CD14-positive monocyte (primary cell): ENCODE measurements around the gene KIF21B. TPM values are rescaled to one million over a fixed set of nuclear protein-coding genes. Genes with fewer than 3 reads are reported as not detected.

Experiments used
- DNase-seq, 3 donors: peaks; one replicate each; pipeline ENCODE4 v3.0.0-alpha.2; 2011 to 2022
- H2AFZ ChIP-seq: 2 replicates; pipeline ENCODE4 v1.6.0; 2012; ENCODE audit warnings: mild to moderate bottlenecking, low read depth, low read length, inconsistent platforms; ENCODE audit not compliant: insufficient read depth, poor library complexity, severe bottlenecking
- H3K27ac ChIP-seq, 2 donors: 1 replicate in 1 of 2; 2 replicates in 1 of 2; pipeline ENCODE4 v1.5.1; 2012 to 2013; ENCODE audit warnings: low read length in 2 of 2, control low read depth in 1 of 2, inconsistent platforms in 1 of 2, low read depth in 1 of 2, mild to moderate bottlenecking in 1 of 2
- H3K27me3 ChIP-seq, 2 donors: one replicate each; pipeline versions ENCODE4 v1.6.0 to v1.6.1; 2011 to 2013; ENCODE audit warnings: low read length in 2 of 2; ENCODE audit not compliant: control insufficient read depth in 2 of 2, insufficient read depth in 2 of 2
- H3K36me3 ChIP-seq, 2 donors: replicated peaks in 1 of 2; 1 replicate in 1 of 2; 2 replicates in 1 of 2; pipeline versions ENCODE4 v1.5.1 to v1.6.1; 2012 to 2013; ENCODE audit warnings: low read length in 2 of 2, control low read depth in 1 of 2, inconsistent platforms in 1 of 2, mild to moderate bottlenecking in 1 of 2; ENCODE audit not compliant: insufficient read depth in 2 of 2, control insufficient read depth in 1 of 2
- H3K4me1 ChIP-seq, 2 donors: 1 replicate in 1 of 2; 2 replicates in 1 of 2; pipeline versions ENCODE4 v1.5.1 to v1.6.1; 2012 to 2013; ENCODE audit warnings: low read length in 2 of 2, control low read depth in 1 of 2, inconsistent platforms in 1 of 2, mild to moderate bottlenecking in 1 of 2, moderate library complexity in 1 of 2; ENCODE audit not compliant: insufficient read depth in 2 of 2, control insufficient read depth in 1 of 2
- H3K4me2 ChIP-seq: replicated peaks from 2 replicates; pipeline ENCODE3; 2012; ENCODE audit warnings: low read length, moderate library complexity, mild to moderate bottlenecking; ENCODE audit not compliant: poor library complexity, severe bottlenecking; ENCODE audit errors: extremely low read depth
- H3K4me3 ChIP-seq, 3 experiments: fragments of 200-600 bp in 1 of 3; sonication (generic) in 1 of 3; replicated peaks in 1 of 3; 1 replicate in 2 of 3; 2 replicates in 1 of 3; pipeline ENCODE4 v1.5.1; 2011 to 2013; ENCODE audit warnings: low read length in 3 of 3, mild to moderate bottlenecking in 3 of 3, control low read depth in 2 of 3, low read depth in 2 of 3, inconsistent platforms in 1 of 3, moderate library complexity in 1 of 3
- H3K79me2 ChIP-seq: 2 replicates; pipeline ENCODE4 v1.6.0; 2012; ENCODE audit warnings: mild to moderate bottlenecking, control low read depth, inconsistent platforms, low read length, moderate library complexity; ENCODE audit not compliant: insufficient read depth
- H3K9ac ChIP-seq: 2 replicates; pipeline ENCODE4 v1.6.0; 2017; ENCODE audit warnings: low read length, mild to moderate bottlenecking; ENCODE audit not compliant: insufficient read depth, poor library complexity, severe bottlenecking
- H3K9me3 ChIP-seq, 2 donors: replicated peaks in 1 of 2; 1 replicate in 1 of 2; 2 replicates in 1 of 2; pipeline versions ENCODE4 v1.5.1 to v1.6.1; 2012 to 2013; ENCODE audit warnings: low read length in 2 of 2, control low read depth in 1 of 2; ENCODE audit not compliant: control insufficient read depth in 1 of 2, insufficient read depth in 1 of 2
- H4K20me1 ChIP-seq: 2 replicates; pipeline ENCODE4 v1.6.0; 2012; ENCODE audit warnings: mild to moderate bottlenecking, low read length, control low read depth, moderate library complexity; ENCODE audit not compliant: insufficient read depth
- H3K27ac Mint-ChIP-seq, 7 donors: one replicate each; pipeline ENCODE4 v1.8.0; 2020; ENCODE audit warnings: mild to moderate bottlenecking in 7 of 7, mixed read lengths in 7 of 7, moderate library complexity in 6 of 7, inconsistent platforms in 2 of 7
- H3K27me3 Mint-ChIP-seq, 3 donors: one replicate each; pipeline ENCODE4 v1.8.0; 2021 to 2022; ENCODE audit warnings: low read depth in 3 of 3, mild to moderate bottlenecking in 3 of 3, mixed read lengths in 3 of 3, moderate library complexity in 3 of 3, inconsistent platforms in 1 of 3
- H3K36me3 Mint-ChIP-seq, 2 donors: one replicate each; pipeline ENCODE4 v1.8.0; 2020; ENCODE audit warnings: mixed read lengths in 2 of 2, inconsistent platforms in 1 of 2, mild to moderate bottlenecking in 1 of 2
- H3K4me1 Mint-ChIP-seq: one replicate; pipeline ENCODE4 v1.8.0; 2020; ENCODE audit warnings: mild to moderate bottlenecking, mixed read lengths
- H3K4me3 Mint-ChIP-seq, 2 donors: one replicate each; pipeline ENCODE4 v1.8.0; 2020; ENCODE audit warnings: mild to moderate bottlenecking in 2 of 2, mixed read lengths in 2 of 2, moderate library complexity in 1 of 2
- H3K9me3 Mint-ChIP-seq, 7 donors: one replicate each; pipeline ENCODE4 v1.8.0; 2020 to 2022; ENCODE audit warnings: mixed read lengths in 7 of 7, mild to moderate bottlenecking in 6 of 7, moderate library complexity in 6 of 7, inconsistent platforms in 2 of 7
- CTCF ChIP-seq: fragments of 200-600 bp; IDR thresholded peaks from one replicate; pipeline ENCODE4 v1.8.0; 2022; ENCODE audit warnings: antibody characterized with exemption, mild to moderate bottlenecking
- WGBS: methylation state at CpG from one replicate; pipeline ENCODE4 v1.1.5; 2013; ENCODE audit warnings: missing lambda C conversion rate; ENCODE audit not compliant: insufficient coverage; 5-methylcytosine and 5-hydroxymethylcytosine counted together
- intact Hi-C, 2 donors: fragments of 100-400 bp; cut with micrococcal nuclease; formaldehyde crosslinking; loops; one replicate each; pipeline versions ENCODE4 v1.15.0 to v1.15.1; 2023
- polyA plus RNA-seq, 3 donors: library from polyadenylated mRNA; depleted of rRNA in 1 of 3; unstranded in 2 of 3; stranded (reverse) in 1 of 3; fragments of 300-500 nt in 2 of 3; fragments of >200 nt in 1 of 3; fragmentation: Illumina TruSeq in 2 of 3; gene quantifications; 1 replicate in 2 of 3; 2 replicates in 1 of 3; pipeline ENCODE4 v1.2.3, GENCODE V29; 2012 to 2021

The KIF21B gene
- polyA plus RNA-seq, 3 donors, result 0.18 to 9.8 (median 0.30) TPM

DNA sequence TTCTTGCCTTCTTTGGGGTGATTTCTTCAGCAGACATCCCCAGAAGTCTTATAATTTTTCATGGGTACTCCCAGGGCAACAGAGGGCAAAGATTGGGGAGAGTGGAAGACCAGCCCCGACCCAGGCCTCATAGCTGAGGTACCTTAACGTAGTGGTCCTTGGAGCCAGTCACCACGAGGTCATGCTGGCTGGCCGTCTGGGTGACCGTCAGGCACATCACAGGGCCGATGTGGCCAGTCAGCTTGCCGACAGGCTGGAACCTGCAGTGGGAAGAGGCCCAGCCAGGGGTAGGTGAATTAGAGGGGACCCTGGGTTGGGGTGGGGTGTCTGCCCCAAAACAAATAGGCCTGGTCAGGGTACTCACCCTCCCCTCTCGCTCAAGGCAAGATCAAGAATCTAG lies 46.9 kb downstream of the KIF21B start:
- TF ChIP-seq CTCF, result no peak
- H3K9me3 Mint-ChIP-seq, result peaks cover 3 to 8% (median 6%) of the 10 kb centered on the region in 7 donors
- H3K9me3 ChIP-seq, result peaks cover 6 to 12% of the 10 kb centered on the region in 2 donors
- H3K36me3 Mint-ChIP-seq, result peaks cover 81 to 91% of the 10 kb centered on the region in 2 donors
- no peaks in the 10 kb centered on the region for H3K4me1 Mint-ChIP-seq
- DNase-seq, result no peak
- H2AFZ ChIP-seq, result no peak overlapping the region
- H3K27me3 Mint-ChIP-seq, result peaks cover 0 to 9% (median 2%) of the 10 kb centered on the region in 3 donors
- H3K4me1 ChIP-seq, result no peaks in the 10 kb centered on the region
- intact Hi-C loops, result loop anchor here in 1 of 2 donors (10.0 kb wide), 1 partner anchor 138 kb away; the partner anchor contains the start of gene CACNA1S
- no peak overlapping the region for H3K4me2 ChIP-seq
- H3K27me3 ChIP-seq, result no peaks in the 10 kb centered on the region
- no peaks in the 10 kb centered on the region for H3K79me2 ChIP-seq
- H4K20me1 ChIP-seq, result peaks cover 4% of the 10 kb centered on the region
- H3K36me3 ChIP-seq, result peaks cover 68 to 94% of the 10 kb centered on the region in 2 donors
- 87% methylated on average over 5 of the region's 8 CpGs for WGBS
- no peak overlapping the region for H3K4me3 Mint-ChIP-seq
- H3K4me3 ChIP-seq, result no peak overlapping the region
- H3K9ac ChIP-seq, result no peak overlapping the region
- peak overlapping the region in 1 of 7 donors; percentile 12 for H3K27ac Mint-ChIP-seq
- H3K27ac ChIP-seq, result no peak overlapping the region

DNA sequence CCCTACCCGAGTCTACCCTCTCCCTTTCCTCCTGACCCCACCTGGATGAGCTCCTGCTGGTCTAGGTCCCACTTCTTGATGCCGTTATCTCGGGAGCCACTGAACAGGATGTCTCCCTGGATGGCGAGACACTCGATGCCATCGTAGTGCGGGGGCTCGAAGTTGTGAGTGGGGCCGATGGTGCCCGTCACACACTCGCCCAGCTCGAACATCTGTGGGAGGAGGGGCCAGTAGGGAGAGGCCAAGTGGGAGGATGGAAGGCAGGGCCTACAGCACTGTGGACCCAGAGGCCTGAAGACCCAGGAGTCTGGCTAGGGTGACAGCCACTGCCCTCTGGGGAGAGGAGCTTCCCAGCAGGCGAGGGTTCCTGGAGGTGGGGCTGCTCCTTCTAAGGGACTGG lies 48.1 kb downstream of the KIF21B start:
- H3K9me3 Mint-ChIP-seq, result peaks cover 3 to 5% (median 3%) of the 10 kb centered on the region in 7 donors
- WGBS, result 95% methylated on average over 10 of the region's 13 CpGs
- Histone ChIP-seq H4K20me1 (peaks cover 4% of the 10 kb centered on the region), H3K4me1 (no peaks in the 10 kb centered on the region), H3K4me2 (no peak overlapping the region), H3K79me2 (no peaks in the 10 kb centered on the region), H3K9me3 (peaks cover 6 to 7% of the 10 kb centered on the region in 2 donors), H3K36me3 (peaks cover 61 to 94% of the 10 kb centered on the region in 2 donors), H3K9ac (no peak overlapping the region), H2AFZ (no peak overlapping the region), H3K27ac (no peak overlapping the region), H3K27me3 (no peaks in the 10 kb centered on the region), H3K4me3 (no peak overlapping the region)
- no peaks in the 10 kb centered on the region for H3K4me1 Mint-ChIP-seq
- DNase-seq, result no peak
- TF ChIP-seq CTCF, result no peak
- intact Hi-C loops, result loop anchor here in 1 of 2 donors (10.0 kb wide), 1 partner anchor 139 kb away; the partner anchor contains the start of gene CACNA1S
- peaks cover 80 to 89% of the 10 kb centered on the region in 2 donors for H3K36me3 Mint-ChIP-seq
- H3K4me3 Mint-ChIP-seq, result no peak overlapping the region
- peaks cover 0 to 9% (median 2%) of the 10 kb centered on the region in 3 donors for H3K27me3 Mint-ChIP-seq
- peak overlapping the region in 1 of 7 donors; percentile 43 for H3K27ac Mint-ChIP-seq
